ENCODE results near the gene DOCK8. TPM values are rescaled to one million over a fixed set of nuclear protein-coding genes. Genes with fewer than 3 reads are reported as not detected.

The DOCK8 gene
- total RNA-seq, 1 experiment from 2014 or later = 0.37 TPM

- DNase-seq (ENCODE audit: low read depth, low spot score) = no peak
- intact Hi-C loops (cut with micrococcal nuclease) = no loop called here
- Histone ChIP-seq H3K4me2 (ENCODE audit: low read length) (no peak overlapping the region), H3K27me3 (ENCODE audit: insufficient read depth, low read length) (peaks cover 14% of the 10 kb centered on the region), H3K4me3 (replicated peaks in 1 of 2; ENCODE audit: low read depth in 1 of 2, low read length in 2 of 2) (no peak overlapping the region), H3K9me2 (ENCODE audit: insufficient read depth) (no peaks in the 10 kb centered on the region), H2AFZ (ENCODE audit: low read depth, low read length, poor library complexity, severe bottlenecking) (no peak overlapping the region), H3K9ac (ENCODE audit: low read length) (no peak overlapping the region), H3K36me3 (ENCODE audit: control insufficient read depth in 1 of 2, insufficient read depth in 2 of 2, low read length in 2 of 2) (no peaks in the 10 kb centered on the region), H3K27ac (ENCODE audit: low read depth, low read length) (no peak overlapping the region), H3K79me2 (ENCODE audit: insufficient read depth, low read length) (no peaks in the 10 kb centered on the region), H3K4me1 (ENCODE audit: control insufficient read depth in 1 of 2, insufficient read depth in 2 of 2, low read length in 2 of 2) (no peaks in the 10 kb centered on the region), H3K9me3 (ENCODE audit: control insufficient read depth in 1 of 2, insufficient read depth in 1 of 2, low read depth in 1 of 2, low read length in 2 of 2) (no peaks in the 10 kb centered on the region), H4K20me1 (ENCODE audit: insufficient read depth) (no peaks in the 10 kb centered on the region)
- ChIA-PET RAD21 (ENCODE audit: low non-redundant PET in 1 of 2, low total read pairs in 2 of 2, uncharacterized antibody in 2 of 2, unreplicated experiment in 2 of 2) (no interaction called here), CTCF (no interaction called here), POLR2A (no interaction called here)
- ATAC-seq = no peak
- TF ChIP-seq ATF3 (IDR thresholded peaks at IDR 0.05) (no peak), CBX3 (IDR thresholded peaks at IDR 0.05; ENCODE audit: low read depth) (no peak), RAD21 (IDR thresholded peaks at IDR 0.05; ENCODE audit: low read depth) (no peak), CTCF (IDR thresholded peaks at IDR 0.05 in 2 of 3, conservative IDR thresholded peaks at IDR 0.05 in 1 of 3; ENCODE audit: borderline replicate concordance in 1 of 3, insufficient read depth in 1 of 3, low read depth in 2 of 3, low read length in 2 of 3) (no peak), FOSL1 (IDR thresholded peaks at IDR 0.05; ENCODE audit: low read depth) (no peak), ELF1 (IDR thresholded peaks at IDR 0.05; ENCODE audit: borderline replicate concordance, low read depth) (no peak), JUND (IDR thresholded peaks at IDR 0.05) (no peak), MAX (IDR thresholded peaks at IDR 0.05) (no peak), POLR2AphosphoS5 (IDR thresholded peaks at IDR 0.05; ENCODE audit: low read depth, low read length) (no peak), ZBTB33 (IDR thresholded peaks at IDR 0.05; ENCODE audit: extremely low read depth, insufficient replicate concordance, low read length) (no peak)
- BruUV-seq (replicated peaks) = no TSS peak
These were observed 112.0 kb downstream of the DOCK8 start for GRCh38 chr9:326667-327066.

Data from HCT116 (cell line).